Measurements from ENCODE around the gene CFAP251.
A peak's percentile ranks its signal among the peaks of the same experiment; 100 is the strongest.
"Not testable (repeated sequence)": the region's sequence is repeated elsewhere in the genome, so short reads cannot be mapped to it uniquely, and the experiment has no call there.

Gene CFAP251

DNA sequence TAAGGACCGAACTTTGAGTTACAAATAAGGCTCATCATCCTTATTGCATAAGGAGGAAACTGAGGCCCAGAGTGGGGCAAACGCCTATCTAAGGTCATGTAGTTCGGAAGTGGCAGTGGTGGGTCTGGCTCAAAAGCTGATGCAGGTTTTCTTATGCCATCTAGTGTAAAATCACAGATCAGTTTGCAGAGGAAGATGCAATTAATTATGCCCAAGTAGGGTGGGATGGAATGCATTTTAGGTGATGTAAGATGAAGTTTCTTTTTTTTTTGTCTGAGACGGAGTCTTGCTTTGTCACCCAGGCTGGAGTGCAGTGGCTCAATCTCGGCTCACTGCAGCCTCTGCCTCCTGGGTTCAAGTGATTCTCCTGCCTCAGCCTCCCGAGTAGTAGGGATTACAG, 28.7 kb upstream of the CFAP251 start:
- H3K27me3 Mint-ChIP-seq; H3K9me3 Mint-ChIP-seq; DNase-seq; ATAC-seq (replicated peaks): not testable (repeated sequence)
- H3K27ac Mint-ChIP-seq: peak overlapping the region; percentile 99
- H3K4me1 Mint-ChIP-seq: peaks cover 18 to 25% of the 10 kb centered on the region in 2 donors
- peak overlapping the region; percentile 97 to 98 for H3K4me3 Mint-ChIP-seq
- H3K36me3 Mint-ChIP-seq: peaks cover 7 to 11% of the 10 kb centered on the region in 2 donors

DNA sequence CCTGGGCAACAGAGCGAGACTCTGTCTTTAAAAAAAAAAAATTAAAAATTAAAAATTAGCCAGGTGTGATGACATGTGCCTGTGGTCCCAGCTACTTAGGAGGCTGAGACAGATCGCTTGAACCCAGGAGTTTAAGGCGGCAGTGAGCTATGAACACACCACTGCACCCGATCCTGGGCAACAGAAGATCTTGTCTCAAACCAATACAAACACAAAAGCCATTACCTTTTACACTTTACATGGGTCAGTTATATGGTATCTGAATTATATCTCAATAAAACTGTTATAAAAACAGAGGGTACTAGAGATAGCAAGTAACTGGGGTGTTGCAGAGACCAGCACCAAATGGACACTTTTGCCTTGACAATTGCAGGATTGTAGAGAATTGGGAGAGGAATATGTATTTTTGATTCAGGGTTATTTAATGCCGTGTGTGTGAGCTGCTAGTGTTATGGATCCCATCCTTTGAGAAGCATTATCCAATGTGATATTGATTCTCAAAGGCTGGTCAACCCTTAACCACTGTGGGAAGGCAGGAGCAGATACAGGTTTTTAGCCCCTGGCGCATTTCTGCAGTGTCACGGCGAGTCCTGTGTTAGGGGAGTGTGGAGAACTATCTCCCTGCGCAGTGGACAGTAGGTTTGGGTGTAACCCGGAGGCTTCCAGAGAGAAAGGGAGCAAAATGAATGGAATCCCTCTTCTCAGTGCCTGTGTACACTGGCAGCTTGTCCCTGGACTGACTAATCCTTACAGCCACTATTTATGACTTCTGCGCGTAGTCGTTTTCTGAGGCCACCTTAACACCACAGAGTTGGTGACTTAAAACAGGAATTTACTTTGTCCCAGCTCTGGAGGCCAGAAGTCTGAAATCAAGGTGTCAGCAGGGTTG, 25.5 kb upstream of the CFAP251 start:
- H3K4me1 Mint-ChIP-seq: peaks cover 18 to 25% of the 10 kb centered on the region in 2 donors

DNA sequence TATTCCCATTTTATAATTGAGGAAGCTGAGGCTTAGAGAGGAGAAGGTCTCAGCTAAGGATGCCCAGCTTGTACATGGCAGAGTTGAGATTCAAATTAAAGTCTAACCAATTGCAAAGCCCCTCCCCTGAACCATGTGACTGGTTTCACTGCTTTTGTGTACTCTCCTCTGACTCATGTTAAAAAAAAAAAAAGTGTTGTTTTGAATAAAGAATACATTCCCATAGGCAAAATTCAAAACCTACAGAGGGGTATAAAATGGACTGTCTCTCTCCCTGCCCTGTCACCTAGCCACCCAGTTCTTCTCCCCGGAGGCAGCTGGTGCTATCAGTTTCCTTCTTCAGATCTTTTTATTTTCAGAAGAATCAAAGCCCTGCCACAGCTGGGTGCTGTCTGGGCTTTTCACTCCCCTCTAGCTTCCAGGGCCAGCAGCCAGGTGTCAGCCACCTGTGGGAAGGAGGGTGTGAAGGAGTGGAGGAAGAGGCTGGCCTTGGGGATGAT, 24.4 kb upstream of the CFAP251 start:
- no peak for DNase-seq
- Mint-ChIP-seq H3K4me3 (no peak overlapping the region), H3K27me3 (no peaks in the 10 kb centered on the region), H3K9me3 (no peaks in the 10 kb centered on the region), H3K27ac (no peak overlapping the region), H3K4me1 (peaks cover 16 to 25% of the 10 kb centered on the region in 2 donors), H3K36me3 (peaks cover 14 to 18% of the 10 kb centered on the region in 2 donors)
- no peak for ATAC-seq (replicated peaks)

More for the DNA sequence above, 25.5 kb upstream of the CFAP251 start:
- Mint-ChIP-seq H3K27ac (peak overlapping the region; percentile 14), H3K36me3 (peaks cover 9 to 18% of the 10 kb centered on the region in 2 donors), H3K27me3 (no peaks in the 10 kb centered on the region), H3K4me3 (no peak overlapping the region), H3K9me3 (no peaks in the 10 kb centered on the region)
- ATAC-seq (replicated peaks): no peak
- DNase-seq: no peak

DNA sequence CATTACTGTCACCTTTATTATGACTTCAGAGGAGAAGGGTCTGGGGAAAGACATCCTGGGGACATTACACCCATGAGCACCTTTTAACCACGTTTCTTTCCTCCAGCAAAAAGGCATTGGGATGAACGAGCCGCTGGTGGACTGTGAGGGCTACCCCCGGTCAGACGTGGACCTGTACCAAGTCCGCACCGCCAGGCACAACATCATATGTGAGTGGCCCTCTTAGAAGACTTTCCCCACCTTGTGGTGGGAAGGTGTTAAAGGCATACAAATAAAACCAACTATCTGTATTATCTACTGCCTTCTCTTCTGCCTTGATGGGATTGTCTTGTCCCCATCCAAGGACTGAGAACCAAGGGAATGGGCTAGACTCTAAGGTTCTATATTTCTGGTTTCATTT, 23.8 kb upstream of the CFAP251 start:
- H3K27ac Mint-ChIP-seq: no peak overlapping the region
- H3K4me1 Mint-ChIP-seq: peaks cover 12 to 20% of the 10 kb centered on the region in 2 donors
- no peak overlapping the region for H3K4me3 Mint-ChIP-seq
- ATAC-seq (replicated peaks): no peak
- H3K36me3 Mint-ChIP-seq: peaks cover 19 to 21% of the 10 kb centered on the region in 2 donors
- H3K9me3 Mint-ChIP-seq: no peaks in the 10 kb centered on the region
- DNase-seq: no peak
- no peaks in the 10 kb centered on the region for H3K27me3 Mint-ChIP-seq

DNA sequence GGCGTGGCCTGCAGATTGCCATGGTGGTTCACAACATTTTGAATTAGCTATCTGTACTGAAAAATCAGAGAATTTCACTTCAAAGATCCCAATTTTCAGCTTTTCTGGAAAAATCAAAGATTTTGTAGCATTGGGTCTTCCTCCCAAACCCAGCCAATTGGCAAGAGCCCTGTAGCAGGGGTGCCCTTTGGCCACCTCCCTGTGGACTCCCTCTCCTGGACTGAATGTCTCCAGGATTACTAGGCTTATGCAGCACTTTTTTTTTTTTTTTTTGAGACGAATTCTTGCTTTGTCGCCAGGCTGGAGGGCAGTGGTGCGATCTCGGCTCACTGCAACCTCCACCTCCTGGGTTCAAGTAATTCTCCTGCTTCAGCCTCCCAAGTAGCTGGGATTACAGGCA, 20.1 kb upstream of the CFAP251 start:
- H3K27me3 Mint-ChIP-seq: no peaks in the 10 kb centered on the region
- H3K27ac Mint-ChIP-seq: no peak overlapping the region
- H3K36me3 Mint-ChIP-seq: peaks cover 33 to 43% of the 10 kb centered on the region in 2 donors
- H3K9me3 Mint-ChIP-seq: no peaks in the 10 kb centered on the region
- peaks cover 7 to 10% of the 10 kb centered on the region in 2 donors for H3K4me1 Mint-ChIP-seq
- no peak for ATAC-seq (replicated peaks)
- DNase-seq: no peak
- H3K4me3 Mint-ChIP-seq: no peak overlapping the region

DNA sequence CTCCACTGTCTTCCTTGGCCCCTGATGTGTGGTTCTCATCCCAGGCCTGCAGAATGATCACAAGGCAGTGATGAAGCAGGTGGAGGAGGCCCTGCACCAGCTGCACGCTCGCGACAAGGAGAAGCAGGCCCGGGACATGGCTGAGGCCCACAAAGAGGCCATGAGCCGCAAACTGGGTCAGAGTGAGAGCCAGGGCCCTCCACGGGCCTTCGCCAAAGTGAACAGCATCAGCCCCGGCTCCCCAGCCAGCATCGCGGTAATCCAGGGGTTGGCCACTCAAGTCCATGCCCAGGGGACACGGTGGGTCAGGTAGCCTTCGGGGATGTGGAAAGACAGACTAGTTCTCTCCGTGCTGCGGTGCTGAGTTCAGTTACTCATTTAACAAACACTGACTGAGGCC, 18.8 kb upstream of the CFAP251 start:
- H3K27me3 Mint-ChIP-seq: no peaks in the 10 kb centered on the region
- peaks cover 35 to 45% of the 10 kb centered on the region in 2 donors for H3K36me3 Mint-ChIP-seq
- H3K4me3 Mint-ChIP-seq: no peak overlapping the region

DNA sequence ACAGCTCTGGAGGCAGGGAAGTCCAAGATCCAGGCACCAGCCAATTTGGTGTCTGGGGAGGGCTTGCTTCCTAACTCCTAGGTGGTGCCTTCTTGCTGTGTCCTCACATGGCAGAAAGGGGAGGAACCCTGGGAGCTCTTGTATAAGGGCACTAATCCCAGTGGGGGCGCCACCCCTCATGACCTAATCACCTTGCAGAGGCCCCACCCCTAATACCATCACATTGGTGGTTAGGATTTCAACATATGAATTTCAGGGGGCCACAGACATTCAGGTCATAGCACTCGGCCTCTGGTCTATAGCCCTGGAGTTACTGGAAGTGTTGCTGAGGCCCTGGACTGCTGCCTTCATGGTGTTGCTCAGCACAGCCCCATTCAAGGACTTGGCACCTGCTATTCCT, 15.2 kb upstream of the CFAP251 start:
- Mint-ChIP-seq H3K4me1 (no peaks in the 10 kb centered on the region), H3K4me3 (no peak overlapping the region), H3K36me3 (peaks cover 47 to 54% of the 10 kb centered on the region in 2 donors), H3K9me3 (no peaks in the 10 kb centered on the region), H3K27ac (no peak overlapping the region), H3K27me3 (no peaks in the 10 kb centered on the region)
- no peak for DNase-seq
- no peak for ATAC-seq (replicated peaks)

More for the DNA sequence above, 18.8 kb upstream of the CFAP251 start:
- H3K4me1 Mint-ChIP-seq: no peaks in the 10 kb centered on the region
- no peaks in the 10 kb centered on the region for H3K9me3 Mint-ChIP-seq
- ATAC-seq (replicated peaks) (no peak), DNase-seq (no peak)
- H3K27ac Mint-ChIP-seq: no peak overlapping the region

DNA sequence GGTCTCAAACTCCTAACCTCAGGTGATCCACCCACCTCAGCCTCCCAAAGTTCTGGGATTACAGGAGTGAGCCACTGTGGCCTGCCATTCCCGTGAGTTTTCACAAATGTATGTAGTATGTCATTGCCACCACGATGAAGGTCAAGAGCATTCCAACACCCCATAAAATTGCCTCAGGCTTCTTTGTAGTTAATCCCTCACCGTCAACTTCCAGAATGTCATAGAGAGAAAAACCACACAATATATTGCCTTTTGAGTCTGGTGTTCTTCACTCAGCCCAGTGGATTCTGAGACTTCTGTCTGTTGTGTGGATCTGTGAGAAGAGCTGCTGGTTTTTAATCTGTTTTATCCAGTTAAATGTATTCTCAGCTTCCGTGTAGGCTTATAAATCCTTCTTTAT, 12.6 kb upstream of the CFAP251 start:
- Mint-ChIP-seq H3K27ac (no peak overlapping the region), H3K4me3 (no peak overlapping the region), H3K9me3 (no peaks in the 10 kb centered on the region), H3K27me3 (no peaks in the 10 kb centered on the region), H3K36me3 (peaks cover 50 to 58% of the 10 kb centered on the region in 2 donors), H3K4me1 (peaks cover 0 to 2% of the 10 kb centered on the region in 2 donors)
- DNase-seq: no peak
- no peak for ATAC-seq (replicated peaks)

DNA sequence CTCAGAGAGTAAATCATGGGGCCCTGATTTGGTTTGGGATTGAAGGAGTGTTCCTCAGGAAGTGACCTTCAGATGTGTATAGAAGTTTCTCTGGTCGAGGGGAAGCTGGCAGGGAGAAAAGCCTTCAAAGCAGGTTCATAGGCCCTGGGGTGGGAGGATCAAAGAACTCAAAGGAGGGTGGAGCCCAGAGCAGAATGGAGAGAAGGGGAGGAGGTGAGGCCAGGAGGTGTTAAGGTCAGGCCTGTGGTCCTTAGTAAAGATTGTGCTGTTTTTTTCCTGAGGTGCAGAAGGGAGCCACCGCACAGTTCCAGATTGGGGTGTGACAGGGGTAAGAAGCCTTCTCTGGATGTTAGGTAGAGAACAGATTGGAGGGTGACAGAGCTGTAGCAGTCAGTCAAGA, 9.7 kb upstream of the CFAP251 start:
- peaks cover 37 to 47% of the 10 kb centered on the region in 2 donors for H3K36me3 Mint-ChIP-seq
- H3K27me3 Mint-ChIP-seq: no peaks in the 10 kb centered on the region
- no peaks in the 10 kb centered on the region for H3K9me3 Mint-ChIP-seq
- peak overlapping the region; percentile 59 for H3K27ac Mint-ChIP-seq
- H3K4me1 Mint-ChIP-seq: peaks cover 4 to 6% of the 10 kb centered on the region in 2 donors
- ATAC-seq (replicated peaks): no peak
- no peak overlapping the region for H3K4me3 Mint-ChIP-seq
- DNase-seq: no peak

DNA sequence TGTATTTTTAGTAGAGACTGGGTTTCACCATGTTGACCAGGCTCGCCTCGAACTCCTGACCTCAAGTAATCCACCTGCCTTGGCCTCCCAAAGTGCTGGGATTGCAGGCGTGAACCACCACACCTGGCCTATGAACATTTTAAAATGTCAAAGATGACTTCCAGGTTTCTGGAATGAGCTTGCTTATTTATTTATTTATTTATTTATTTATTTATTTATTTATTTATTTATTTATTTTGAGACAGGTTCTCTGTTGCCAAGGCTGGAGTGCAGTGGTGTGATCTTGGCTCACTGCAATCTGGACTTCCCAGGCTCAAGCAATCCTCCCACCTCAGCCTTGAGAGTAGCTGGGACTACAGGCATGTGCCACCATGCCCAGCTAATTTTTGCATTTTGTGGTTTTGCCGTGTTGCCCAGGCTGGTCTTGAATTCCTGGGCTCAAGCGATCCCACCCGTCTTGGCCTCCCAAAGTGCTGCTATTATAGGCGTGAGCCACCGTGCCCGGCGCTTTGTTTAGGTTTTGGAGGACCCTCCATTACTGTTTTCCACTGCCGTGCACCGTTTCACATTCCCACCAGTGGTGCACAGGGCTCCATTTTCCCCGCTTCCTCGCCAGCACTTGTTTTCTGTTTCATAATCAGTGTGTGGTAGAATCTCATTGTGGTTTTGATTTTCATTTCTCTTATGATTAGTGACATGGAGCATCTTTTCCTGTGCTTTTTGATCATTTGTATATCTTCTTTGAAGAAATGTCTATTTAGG, 6.4 kb upstream of the CFAP251 start:
- peaks cover 6% of the 10 kb centered on the region in 2 donors for H3K4me1 Mint-ChIP-seq

DNA sequence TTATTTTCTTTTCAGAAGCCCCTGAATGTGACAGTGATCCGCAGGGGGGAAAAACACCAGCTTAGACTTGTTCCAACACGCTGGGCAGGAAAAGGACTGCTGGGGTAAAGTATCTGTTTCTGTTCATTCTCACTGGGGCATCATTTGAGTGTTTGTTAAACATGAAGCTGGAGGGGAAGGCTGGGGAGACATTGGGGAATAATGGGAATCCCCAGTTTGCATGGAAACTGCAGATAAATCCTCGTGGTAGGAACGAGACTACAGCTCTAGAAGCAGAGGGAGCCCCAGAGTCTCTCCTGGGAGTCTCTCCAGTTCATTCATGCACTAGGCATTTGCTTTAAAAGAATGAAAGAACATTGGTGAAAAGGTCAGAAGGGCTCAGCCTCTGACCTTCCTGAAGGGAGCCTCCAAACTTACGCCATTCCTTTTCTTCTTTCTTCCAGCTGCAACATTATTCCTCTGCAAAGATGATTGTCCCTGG, 2.5 kb upstream of the CFAP251 start:
- H3K27ac Mint-ChIP-seq: no peak overlapping the region
- peaks cover 16 to 21% of the 10 kb centered on the region in 2 donors for H3K4me1 Mint-ChIP-seq
- peaks cover 18 to 27% of the 10 kb centered on the region in 2 donors for H3K36me3 Mint-ChIP-seq

More for the DNA sequence above, 6.4 kb upstream of the CFAP251 start:
- peaks cover 31 to 39% of the 10 kb centered on the region in 2 donors for H3K36me3 Mint-ChIP-seq
- no peaks in the 10 kb centered on the region for H3K27me3 Mint-ChIP-seq
- no peak for DNase-seq
- H3K4me3 Mint-ChIP-seq: no peak overlapping the region
- no peak overlapping the region for H3K27ac Mint-ChIP-seq
- H3K9me3 Mint-ChIP-seq: no peaks in the 10 kb centered on the region
- no peak for ATAC-seq (replicated peaks)

DNA sequence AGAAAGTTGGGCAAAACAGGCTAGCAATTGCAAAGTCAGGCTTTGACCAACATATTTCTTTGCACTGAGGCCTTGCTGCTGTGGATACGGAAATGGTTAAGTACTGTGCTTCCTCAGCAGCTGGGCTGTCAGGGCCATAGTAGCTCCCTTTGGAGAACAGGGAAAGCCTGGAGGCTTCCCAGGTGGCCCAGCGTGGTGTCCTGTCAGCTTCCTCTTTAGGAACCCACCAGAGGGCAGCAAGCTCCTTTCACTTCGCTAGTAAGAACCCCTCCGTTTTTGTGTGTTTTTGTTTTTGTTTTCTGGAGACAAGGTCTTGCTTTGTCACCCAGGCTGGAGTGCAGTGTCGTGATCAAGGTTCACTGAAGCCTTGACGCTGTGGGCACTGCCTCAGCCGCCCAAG, 1.7 kb upstream of the CFAP251 start:
- Mint-ChIP-seq H3K27ac (peak overlapping the region; percentile 14), H3K27me3 (no peaks in the 10 kb centered on the region), H3K4me3 (no peak overlapping the region), H3K36me3 (peaks cover 20 to 26% of the 10 kb centered on the region in 2 donors), H3K9me3 (no peaks in the 10 kb centered on the region), H3K4me1 (peaks cover 16 to 26% of the 10 kb centered on the region in 2 donors)
- ATAC-seq (replicated peaks) (no peak), DNase-seq (no peak)

More for the DNA sequence above, 2.5 kb upstream of the CFAP251 start:
- DNase-seq: no peak
- no peak for ATAC-seq (replicated peaks)
- H3K9me3 Mint-ChIP-seq: no peaks in the 10 kb centered on the region
- H3K4me3 Mint-ChIP-seq: no peak overlapping the region
- no peaks in the 10 kb centered on the region for H3K27me3 Mint-ChIP-seq

DNA sequence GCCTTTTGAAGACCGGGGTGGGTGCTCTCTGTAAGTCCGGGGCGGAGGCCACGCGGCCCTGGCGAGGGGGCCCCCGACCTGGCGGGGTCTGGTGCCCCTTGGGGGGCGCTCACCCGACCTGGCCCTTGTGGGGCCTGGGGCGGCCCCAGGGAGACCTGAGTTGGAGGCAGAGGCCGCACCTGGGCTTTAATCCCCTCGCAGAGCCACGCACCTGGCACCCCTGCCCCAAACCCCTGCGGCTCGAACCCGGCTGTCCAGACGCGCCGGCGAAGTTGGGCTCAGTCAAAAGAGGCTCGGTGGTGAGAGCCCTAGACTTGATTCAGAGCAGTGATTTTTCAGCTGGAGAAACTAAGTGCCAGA, 267 bp downstream of the CFAP251 start:
- no peaks in the 10 kb centered on the region for H3K9me3 Mint-ChIP-seq
- H3K27ac Mint-ChIP-seq: peak overlapping the region; percentile 93
- ATAC-seq (replicated peaks) (peak; percentile 33 to 39), DNase-seq (no peak)
- H3K4me1 Mint-ChIP-seq: peaks cover 17 to 29% of the 10 kb centered on the region in 2 donors
- peaks cover 17 to 25% of the 10 kb centered on the region in 2 donors for H3K36me3 Mint-ChIP-seq
- H3K27me3 Mint-ChIP-seq: no peaks in the 10 kb centered on the region
- H3K4me3 Mint-ChIP-seq: peak overlapping the region; percentile 71 to 84

DNA sequence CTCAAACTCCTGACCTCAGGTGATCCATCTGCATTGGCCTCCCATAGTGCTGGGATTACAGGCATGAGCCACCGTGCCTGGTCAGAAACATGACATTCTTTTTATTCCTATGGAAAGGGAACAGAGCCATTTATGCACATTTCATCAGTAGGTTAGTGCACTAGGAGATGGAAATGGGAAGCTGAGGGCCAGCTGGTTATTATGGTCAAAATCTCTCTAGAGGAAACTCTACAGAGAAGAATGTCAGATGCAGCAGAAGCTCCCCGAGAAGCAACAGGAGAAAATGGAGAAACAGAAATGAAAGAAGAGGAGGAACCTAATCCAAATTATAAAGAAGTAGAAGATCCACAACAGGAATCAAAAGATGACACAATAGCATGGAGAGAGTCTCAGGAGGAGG, 2.7 kb downstream of the CFAP251 start:
- Mint-ChIP-seq H3K4me1 (peaks cover 23 to 42% of the 10 kb centered on the region in 2 donors), H3K4me3 (no peak overlapping the region), H3K27ac (no peak overlapping the region), H3K36me3 (peaks cover 13 to 27% of the 10 kb centered on the region in 2 donors), H3K27me3 (no peaks in the 10 kb centered on the region), H3K9me3 (no peaks in the 10 kb centered on the region)
- ATAC-seq (replicated peaks): no peak
- DNase-seq: no peak
